HCEC 1CT (cell line): ENCODE measurements around the gene EPN2.

Experiments used
- DNase-seq: peaks from one replicate; pipeline ENCODE4 v3.0.0-alpha.2; 2017

The EPN2 gene

DNA sequence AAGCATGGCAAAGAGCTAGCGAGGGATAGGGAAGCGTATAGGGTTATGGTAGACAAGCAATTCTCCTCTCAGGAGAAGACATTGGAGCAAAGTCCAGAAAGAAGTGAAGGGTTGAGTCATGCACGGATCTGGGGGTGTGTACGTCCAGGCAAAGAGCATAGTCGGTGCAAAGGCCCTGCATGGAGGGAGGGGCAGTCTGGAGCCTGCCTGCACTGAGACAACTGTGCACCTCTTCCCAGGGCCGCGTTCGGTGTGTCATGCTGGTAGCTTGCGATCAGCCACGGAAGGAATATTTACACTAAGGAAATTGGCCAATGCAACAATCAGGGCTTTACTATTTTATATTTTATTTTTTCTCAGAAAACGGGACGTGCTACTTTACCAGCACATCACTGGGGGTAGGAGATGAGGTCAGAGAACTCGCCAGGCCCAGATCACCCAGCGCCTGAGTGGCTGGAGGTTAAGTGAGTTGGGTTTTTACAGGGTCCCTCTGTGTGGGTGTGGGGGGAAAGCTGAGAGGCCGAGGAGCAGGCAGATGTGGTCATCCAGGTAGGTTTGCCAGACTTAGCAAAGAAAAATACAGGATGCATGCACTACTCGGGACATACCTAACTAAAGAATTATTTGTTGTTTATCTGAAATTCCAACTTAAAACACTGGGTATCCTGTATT, 132.1 kb downstream of the EPN2 start:
- no peak for DNase-seq

DNA sequence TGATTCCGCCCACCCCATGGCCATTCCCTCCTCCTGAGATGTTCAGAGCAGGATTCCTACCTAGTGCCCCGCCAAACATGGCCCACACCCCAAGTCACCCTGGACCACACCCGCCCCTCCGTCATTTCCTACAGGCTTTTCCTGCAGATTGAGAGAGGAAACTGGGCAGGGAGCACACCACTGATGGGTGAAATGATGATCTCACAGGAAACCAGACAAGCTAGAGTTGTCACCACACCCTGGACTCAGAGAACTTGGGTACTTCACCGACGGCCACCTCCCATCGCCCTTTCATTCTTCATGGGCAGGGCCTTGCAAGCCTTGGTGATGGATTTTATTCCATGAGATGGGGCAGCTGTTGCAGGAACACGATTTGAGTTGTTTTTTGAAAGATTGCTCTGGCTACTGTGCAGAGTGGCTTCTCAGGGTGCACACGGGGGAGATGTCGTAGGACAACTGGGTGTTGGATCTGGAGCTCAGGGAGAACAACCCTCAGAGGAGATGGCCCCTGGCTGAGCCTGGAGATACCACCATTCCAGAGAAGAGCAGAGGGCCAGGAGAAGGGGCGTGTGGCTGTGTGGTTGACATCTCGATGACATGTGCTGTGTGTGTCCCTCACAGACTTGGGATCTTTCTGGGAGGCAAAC, 132.8 kb downstream of the EPN2 start:
- no peak for DNase-seq

DNA sequence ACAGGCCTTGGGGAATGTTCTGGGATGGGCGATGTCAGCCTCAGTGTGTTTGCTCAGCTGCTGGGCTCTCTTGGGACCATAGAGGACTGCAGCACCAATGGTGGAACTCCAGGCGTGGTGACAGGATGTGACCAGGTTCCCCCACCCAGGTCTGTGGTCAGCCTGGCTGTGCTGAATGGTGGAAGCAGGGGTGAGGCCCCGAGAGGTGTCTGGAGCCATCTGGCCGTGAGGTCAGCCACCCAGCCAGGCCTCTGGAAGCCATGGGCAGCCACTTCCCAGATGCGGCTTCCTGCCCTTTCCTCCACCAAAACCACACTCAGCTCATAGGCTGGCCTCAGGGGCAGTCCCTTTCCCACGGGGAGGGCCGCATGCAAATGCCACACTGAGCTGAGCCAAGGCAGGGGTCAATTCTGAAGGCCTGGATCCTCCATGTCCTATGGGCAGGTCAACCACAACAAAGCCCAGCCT, 133.4 kb downstream of the EPN2 start:
- no peak for DNase-seq

DNA sequence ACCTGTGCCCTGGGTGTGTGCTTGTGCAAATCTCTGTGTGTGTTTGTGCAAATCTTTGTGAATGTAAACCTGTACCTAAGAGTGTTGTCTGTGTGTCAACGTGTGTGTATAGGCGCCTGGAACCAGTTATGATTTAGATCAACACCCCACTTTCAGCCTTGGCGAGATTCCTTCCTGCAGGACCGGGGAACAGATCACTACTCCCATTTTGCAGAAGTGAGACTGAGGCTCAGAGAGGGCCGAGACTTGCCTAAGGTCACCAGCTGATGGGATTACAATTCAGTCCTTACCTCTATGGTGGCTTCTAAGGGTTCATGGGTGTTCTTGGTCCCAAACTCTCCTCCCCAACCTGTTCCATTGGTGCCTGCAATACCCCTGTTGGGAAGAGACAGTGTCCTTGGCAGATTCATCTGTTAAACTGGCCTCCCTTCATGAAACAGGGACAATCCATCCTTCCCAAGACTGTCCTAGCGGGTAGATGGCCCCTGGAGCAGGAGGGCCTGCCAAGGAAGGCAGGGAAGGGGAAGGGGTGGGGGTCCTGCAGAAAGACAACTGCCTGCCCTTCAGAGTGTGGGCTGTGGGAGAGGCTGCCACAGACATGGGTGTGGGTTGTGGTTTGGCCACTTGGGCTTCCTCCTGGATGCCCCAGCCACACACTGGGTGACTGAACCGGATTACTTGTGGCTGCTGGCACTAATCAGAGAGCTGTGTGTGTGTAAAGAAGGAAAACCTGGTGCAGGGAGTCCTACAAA, 134.3 kb downstream of the EPN2 start:
- DNase-seq = no peak

DNA sequence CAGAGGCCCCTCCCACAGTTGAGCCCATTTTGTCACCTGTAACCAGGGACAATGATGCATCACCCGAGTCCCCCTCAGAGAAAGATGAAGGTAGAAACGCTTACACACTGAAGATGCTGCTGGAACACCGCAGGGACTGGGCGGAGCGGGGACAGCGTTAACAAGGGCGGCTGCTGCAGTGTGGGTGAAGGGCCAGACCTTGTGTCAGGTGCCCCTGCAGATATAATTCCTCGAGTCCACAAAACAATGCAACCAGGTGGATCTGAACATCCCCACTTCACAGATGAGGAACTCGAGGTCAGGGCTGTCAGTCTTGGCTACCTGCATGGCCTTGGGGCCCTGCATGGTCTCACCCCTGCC, 134.8 kb downstream of the EPN2 start:
- DNase-seq = no peak

DNA sequence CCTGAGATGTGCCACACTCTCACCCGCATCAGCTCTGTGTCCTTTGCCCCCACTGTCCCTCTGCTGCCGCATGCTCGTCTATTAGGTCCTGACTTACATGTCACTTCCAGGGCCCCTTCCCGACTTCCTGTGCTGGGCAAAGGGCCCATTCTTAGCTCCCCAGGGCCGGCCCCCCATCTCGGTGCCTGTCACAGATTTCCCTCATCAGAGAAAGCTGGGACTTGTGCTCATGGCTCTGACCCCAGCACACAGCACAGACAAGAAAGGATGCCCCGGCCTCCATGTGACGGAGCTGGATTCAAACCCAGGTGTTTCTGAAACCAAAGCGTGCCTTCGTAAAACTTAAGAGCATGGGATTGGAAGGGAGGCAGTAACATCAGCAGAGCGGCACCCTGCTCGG, 135.3 kb downstream of the EPN2 start:
- DNase-seq = no peak

DNA sequence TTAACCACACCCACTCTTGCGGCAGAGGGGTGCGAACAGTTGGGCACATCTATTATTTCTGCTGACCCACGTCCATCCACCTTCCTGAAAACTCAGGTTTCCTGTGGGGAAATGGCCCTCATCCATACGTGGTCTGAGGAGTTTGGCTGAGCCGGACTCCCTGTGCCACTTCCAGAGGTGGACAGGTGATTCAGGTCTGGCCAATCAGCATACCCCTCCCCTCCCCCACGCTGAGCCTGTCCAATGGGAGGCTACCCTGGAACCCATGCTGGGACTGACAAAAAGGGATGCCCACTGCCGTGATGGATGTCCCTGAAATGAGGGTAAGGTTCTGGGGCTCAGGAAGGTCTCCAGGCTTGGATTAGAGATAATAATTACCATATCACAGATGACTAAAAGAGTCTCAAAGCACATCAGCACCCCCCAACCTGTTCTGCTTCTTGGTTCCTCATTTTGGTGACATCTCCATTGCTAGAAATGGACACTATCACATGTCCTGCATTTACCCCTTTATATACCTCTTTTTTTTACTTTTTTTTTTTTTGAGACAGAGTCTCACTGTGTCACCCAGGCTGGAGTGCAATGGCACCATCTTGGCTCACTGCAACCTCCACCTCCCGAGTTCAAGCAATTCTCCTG, 135.8 kb downstream of the EPN2 start:
- no peak for DNase-seq

DNA sequence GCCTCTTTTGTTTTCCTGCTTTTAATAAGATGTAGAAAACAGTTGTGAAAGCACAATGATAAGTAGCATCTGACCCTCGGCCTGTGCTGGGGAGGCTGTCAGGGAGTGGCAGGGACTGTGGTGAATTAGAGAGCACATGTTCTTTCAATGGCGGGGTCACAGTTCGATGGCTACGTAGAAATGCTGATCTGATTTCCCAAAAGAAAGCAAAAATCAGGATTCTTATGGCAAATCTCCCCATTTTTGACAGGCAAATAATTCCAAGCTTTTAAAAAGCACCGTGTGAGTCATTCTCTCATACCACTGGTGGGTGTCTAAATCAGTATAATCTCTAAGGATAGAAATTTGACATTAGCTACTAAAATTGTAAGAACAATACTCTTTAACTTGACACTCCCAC, 137.0 kb downstream of the EPN2 start:
- no peak for DNase-seq

DNA sequence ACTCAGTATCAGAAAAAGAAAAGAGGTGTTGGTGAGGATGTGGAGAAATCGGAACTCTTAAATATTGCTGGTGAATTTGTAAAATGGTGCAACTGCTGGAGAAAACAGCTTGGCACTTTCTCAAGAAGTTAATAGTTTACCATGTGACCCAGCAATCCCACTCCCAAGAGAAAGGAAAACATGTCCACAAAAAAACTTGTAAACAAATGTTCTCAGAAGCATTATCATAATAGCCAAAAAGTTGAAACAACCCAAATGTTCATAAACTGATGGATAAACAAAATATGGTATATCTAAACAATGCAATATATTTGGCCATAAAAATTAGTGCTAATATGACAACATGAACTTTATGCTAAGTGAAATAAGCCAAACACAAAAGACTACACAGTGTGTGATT, 138.6 kb downstream of the EPN2 start:
- DNase-seq = no peak

DNA sequence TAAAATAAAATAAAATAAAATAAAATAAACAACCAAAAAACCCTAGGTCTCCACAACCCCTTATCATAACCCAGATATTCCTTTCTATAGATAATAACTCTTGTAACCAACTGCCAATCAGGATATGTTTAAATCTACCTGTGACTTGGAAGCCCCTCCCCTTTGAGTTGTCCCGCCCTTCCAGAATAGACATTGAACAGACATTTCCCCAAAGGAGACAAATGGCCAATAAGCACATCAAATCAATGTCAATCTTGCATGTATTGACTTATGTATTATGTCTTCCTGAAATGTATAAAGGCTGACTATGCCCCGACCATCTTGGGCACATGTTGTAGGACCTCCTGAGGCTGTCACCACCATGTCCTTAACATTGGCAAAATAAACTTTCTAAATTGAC, 139.6 kb downstream of the EPN2 start:
- DNase-seq = no peak

DNA sequence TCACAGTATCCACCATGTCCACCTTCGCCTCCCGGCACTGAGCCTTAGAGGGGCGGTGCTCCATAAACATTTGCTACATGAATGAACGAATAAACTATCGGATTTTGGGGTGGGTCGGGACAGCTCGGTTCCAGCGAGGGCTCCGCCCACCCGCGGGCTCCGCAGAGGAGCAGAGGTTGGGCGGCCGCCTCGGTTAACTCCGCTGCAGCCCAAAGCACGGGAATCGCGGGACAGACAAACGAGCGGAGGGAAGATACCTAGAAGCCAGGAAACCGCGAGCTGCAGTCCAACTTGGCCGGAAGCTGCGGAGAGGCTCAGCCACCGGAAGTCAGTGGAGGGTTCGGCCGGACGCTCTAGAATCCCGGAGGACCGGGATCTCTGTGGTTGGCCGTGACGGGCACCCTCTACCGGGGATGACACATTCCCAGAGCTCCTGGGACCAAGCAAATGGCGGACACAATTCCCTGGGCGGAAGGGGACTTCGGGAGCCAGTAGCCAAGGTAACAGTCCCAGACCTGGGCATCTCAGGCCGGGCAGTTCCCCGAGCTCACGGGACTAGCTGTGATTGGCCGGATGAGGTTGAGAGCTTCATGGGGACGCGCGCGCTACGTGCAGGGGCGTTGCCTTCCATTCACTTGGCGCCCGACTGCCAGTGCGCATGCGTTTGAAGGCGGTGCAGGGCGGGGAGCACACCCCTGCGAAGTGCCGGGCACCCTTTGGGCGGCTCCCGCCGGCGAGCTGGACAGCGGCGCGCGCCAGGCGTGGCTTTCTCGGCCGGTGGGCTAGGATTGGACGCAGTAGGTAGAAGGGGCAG, 140.6 kb downstream of the EPN2 start:
- peak; percentile 99 for DNase-seq

DNA sequence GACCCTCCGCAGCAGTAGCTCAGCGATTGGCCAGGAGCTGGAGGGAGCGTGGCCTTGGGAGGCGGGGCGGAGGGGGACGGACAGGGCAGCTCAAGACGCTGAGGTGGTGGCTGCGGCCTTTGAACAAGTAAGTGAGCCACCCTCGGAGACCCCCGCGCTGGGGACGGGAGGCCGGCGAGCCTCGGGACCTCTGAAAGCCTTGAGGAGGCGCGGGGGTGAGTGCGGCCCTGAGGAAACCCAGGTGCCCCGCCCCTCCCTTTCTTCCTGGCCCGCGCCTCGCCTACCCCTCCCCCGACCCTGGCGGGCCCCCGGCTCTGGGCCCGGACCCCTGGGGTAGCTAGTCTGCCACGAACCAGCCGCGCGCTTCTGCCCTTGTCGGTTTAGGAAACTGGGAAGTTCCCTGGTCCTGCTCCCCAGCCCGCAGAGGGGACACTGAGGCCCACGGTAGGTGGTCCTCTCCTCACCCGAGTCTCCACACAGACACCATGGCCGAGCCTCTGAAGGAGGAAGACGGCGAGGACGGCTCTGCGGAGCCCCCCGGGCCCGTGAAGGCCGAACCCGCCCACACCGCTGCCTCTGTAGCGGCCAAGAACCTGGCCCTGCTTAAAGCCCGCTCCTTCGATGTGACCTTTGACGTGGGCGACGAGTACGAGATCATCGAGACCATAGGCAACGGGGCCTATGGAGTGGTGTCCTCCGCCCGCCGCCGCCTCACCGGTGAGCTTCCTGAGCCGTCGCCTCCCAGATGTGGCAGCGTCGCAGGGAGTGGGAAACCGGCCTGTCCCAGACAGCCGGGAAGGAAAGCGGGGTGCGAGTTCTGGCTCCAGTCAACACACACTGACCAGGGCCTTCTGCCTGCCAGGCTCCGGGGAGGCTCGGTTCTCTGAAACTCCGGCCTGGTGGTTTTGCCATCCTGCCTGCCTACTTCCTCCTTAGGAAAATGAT, 141.5 kb downstream of the EPN2 start, which contains the start of gene MAPK7:
Gene MAPK7 (plus strand): TSS at position 83 of the 945 bp plus-strand sequence. CDS start 403 bp downstream, at position 486.
- DNase-seq = no peak

DNA sequence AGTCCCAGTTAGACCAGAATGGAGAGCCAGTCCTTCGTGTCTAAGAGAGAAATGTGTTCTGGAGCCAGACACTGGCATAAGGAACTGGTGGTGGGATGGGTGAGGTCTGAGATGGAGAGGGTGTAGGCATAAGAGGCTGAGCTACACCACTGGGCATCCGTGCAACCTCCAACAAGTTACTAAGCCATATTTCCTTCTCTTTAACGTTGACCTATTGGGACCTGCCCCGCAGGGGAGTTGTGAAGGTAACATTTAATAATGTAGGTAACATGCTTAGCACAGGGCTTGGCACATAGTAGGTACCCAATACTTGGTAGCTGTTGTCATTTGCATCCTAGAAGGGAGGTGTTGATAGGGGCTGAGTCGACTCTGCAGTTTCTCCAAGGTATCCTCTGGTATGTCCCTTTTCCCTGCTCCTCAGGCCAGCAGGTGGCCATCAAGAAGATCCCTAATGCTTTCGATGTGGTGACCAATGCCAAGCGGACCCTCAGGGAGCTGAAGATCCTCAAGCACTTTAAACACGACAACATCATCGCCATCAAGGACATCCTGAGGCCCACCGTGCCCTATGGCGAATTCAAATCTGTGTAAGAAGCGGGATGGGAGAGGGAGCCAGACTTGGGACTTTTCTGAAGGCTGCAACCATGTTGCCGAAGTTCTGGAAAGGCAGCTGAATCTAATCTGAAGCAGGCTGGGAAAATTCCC, 142.3 kb downstream of the EPN2 start:
- DNase-seq = no peak

DNA sequence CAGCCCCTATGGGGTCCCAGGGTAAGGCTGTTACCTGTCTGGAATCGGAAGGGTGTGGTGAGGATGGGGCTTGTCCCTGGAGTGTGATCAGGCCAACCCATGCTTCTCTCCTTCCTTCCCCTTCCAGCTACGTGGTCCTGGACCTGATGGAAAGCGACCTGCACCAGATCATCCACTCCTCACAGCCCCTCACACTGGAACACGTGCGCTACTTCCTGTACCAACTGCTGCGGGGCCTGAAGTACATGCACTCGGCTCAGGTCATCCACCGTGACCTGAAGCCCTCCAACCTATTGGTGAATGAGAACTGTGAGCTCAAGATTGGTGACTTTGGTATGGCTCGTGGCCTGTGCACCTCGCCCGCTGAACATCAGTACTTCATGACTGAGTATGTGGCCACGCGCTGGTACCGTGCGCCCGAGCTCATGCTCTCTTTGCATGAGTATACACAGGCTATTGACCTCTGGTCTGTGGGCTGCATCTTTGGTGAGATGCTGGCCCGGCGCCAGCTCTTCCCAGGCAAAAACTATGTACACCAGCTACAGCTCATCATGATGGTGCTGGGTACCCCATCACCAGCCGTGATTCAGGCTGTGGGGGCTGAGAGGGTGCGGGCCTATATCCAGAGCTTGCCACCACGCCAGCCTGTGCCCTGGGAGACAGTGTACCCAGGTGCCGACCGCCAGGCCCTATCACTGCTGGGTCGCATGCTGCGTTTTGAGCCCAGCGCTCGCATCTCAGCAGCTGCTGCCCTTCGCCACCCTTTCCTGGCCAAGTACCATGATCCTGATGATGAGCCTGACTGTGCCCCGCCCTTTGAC, 143.5 kb downstream of the EPN2 start:
- no peak for DNase-seq

DNA sequence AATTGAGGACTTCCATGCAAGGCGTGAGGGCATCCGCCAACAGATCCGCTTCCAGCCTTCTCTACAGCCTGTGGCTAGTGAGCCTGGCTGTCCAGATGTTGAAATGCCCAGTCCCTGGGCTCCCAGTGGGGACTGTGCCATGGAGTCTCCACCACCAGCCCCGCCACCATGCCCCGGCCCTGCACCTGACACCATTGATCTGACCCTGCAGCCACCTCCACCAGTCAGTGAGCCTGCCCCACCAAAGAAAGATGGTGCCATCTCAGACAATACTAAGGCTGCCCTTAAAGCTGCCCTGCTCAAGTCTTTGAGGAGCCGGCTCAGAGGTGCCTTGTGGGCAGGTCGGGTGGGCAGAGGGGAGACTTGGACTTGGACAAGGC, 144.2 kb downstream of the EPN2 start:
- no peak for DNase-seq

DNA sequence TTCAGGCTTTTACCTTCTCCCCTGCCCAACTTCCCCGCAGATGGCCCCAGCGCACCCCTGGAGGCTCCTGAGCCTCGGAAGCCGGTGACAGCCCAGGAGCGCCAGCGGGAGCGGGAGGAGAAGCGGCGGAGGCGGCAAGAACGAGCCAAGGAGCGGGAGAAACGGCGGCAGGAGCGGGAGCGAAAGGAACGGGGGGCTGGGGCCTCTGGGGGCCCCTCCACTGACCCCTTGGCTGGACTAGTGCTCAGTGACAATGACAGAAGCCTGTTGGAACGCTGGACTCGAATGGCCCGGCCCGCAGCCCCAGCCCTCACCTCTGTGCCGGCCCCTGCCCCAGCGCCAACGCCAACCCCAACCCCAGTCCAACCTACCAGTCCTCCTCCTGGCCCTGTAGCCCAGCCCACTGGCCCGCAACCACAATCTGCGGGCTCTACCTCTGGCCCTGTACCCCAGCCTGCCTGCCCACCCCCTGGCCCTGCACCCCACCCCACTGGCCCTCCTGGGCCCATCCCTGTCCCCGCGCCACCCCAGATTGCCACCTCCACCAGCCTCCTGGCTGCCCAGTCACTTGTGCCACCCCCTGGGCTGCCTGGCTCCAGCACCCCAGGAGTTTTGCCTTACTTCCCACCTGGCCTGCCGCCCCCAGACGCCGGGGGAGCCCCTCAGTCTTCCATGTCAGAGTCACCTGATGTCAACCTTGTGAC, 144.7 kb downstream of the EPN2 start:
- no peak for DNase-seq

DNA sequence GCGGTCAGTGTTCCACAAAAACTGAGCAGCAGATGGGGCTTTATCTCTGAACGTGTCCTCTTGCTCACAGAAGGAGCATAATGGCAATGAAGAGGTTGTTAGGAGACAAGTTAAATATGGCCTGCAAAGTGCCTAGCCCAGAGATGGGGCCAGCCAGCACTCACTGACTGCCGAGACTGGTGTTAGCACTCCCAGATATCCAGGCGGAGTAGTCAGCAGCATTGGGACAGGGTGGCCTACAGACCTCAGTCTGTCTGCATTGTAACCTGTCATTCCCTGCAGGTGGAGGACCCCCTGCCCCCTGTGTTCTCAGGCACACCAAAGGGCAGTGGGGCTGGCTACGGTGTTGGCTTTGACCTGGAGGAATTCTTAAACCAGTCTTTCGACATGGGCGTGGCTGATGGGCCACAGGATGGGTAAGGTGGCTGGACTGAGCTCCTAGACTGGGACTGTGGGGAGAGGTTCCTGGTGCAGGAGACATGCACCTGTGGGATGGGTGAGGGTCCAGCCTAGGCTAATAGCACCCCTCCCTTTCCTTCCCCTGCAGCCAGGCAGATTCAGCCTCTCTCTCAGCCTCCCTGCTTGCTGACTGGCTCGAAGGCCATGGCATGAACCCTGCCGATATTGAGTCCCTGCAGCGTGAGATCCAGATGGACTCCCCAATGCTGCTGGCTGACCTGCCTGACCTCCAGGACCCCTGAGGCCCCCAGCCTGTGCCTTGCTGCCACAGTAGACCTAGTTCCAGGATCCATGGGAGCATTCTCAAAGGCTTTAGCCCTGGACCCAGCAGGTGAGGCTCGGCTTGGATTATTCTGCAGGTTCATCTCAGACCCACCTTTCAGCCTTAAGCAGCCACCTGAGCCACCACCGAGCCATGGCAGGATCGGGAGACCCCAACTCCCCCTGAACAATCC, 145.6 kb downstream of the EPN2 start:
- no peak for DNase-seq
